ENCODE data around the gene SOX18.

The SOX18 gene

DNA sequence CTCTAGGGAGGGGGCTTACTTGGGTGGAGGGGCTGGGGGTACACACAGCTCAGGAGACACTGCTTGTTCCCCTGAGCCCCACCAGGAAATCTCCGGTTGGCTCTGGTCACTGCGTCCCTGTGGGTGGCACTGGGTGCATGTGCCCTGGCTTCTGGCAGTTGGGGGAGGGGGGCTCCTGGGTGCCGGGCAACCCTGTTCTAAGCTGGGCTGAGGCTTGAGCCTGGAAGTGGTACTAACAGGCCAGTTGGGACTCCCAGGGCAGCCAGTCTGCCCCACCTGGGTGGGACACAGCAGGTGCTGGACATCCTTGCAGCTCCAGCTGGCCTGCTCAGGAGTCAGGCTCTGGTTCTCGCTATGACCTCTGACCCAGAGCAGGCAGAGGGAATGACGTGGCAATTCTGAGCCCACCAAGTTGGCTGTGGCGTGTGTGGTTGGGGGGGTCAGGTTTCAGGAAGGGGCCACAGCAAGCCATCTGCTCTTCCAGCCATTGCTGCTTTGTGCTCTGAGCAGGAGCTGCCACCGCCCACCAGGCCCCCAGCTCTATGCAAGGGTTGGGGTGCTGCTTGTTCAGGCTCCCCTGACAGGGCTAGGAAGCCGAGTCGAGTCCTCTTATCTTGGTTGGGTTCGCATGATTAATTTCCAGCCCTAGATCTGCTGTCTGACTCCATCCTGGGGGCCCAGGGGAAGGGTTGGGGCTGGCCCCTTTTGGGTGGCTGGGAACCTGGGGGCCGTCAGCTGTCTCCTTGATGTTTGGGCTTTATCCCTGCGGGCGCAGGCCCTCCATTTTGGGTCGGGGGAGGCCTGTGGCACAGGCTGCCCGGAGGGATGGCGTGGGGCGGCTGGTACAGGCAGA lies 12.9 kb downstream of the SOX18 start:
- no peak for DNase-seq

DNA sequence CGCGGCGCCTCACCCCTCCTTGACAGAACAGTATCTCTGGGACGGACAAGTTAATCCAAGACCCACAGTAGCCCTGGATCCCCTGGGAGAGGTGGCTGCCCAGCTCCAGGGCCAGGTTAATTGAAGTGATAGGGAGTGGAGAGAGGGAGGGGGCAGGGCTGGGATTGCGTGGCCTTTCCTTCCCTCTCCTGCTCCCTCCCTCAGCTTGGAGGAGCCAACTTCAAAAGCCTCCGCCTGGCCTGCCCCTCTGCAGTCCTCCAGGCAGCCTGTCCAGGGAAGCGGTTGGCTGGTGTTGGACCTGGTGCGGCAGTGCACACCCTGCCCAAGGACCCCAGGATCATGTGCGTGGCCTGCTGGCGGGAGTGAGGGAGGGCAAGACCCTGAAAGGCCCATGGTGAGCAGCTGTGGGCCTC lies 13.5 kb downstream of the SOX18 start, which contains the start of gene C20orf204:
Gene C20orf204 (plus strand): TSS at position 250 of the 413 bp plus-strand sequence. CDS start 142 bp downstream, at position 392.
- no peak for DNase-seq

DNA sequence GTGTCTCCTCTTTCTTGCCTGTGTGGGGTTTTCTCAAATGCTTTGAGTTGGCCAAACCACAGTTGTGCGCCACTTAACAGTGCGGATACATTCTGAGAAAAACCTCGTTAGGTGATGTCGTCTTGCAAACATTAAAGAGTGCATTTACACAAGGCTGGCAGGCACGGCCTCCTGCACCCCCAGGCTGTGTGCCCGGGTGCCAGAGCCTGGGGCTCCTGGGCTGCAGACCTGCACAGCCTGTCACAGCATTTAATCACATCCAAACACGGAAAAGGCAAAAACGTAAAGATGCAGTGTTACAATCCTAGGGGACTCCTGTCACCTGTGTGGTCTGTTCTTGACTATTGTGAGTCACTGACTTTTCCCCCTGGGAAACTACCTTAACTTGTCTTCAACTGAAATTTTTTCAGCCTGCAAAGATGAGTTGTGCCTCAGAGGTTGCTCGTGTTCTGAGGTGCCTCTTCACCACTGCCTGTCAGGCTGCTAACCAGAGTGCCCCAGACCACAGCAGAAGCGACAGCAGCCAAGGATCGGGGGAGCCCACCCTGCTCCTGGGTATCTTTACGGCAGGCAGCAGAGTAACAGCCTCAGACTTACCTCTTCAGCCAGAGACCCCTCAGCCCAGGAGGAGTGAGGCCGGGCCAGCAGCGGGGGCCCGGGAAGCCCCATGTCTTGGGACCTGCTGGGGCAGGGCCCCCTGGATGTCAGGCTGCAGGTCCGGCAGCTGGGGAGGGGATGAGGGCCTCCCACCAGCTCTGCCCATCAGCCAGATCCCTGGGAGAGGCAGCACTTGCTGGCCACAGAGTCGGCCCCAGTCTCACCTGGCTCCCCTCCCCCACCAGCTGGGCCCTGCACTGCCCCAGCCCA lies 14.1 kb downstream of the SOX18 start:
- DNase-seq = no peak

DNA sequence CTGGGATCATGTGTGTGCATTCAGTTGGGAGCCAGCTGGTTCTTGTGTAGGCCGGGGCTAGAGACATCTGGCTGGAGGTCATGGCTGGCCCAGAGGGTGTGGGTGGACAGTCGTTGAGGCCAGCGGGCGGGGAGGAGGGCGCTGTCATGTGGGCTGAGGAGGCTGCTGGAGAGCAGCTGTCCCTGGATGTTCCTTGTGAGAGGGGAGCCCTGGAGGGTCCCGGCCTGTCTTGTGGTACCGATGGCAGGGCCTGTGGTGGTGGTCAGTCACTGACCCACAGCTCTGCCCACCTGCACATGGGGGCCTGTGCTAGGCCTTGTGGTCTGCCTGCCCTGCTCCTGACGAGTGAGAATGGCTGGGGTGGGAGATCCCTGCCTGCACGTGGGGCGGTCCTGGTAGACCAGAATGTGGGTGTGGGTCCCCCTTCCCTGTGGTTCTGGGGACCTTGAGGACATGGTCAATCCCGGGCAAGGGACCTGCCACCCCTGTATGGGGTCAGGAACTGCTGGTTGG lies 15.4 kb downstream of the SOX18 start:
- DNase-seq = no peak

DNA sequence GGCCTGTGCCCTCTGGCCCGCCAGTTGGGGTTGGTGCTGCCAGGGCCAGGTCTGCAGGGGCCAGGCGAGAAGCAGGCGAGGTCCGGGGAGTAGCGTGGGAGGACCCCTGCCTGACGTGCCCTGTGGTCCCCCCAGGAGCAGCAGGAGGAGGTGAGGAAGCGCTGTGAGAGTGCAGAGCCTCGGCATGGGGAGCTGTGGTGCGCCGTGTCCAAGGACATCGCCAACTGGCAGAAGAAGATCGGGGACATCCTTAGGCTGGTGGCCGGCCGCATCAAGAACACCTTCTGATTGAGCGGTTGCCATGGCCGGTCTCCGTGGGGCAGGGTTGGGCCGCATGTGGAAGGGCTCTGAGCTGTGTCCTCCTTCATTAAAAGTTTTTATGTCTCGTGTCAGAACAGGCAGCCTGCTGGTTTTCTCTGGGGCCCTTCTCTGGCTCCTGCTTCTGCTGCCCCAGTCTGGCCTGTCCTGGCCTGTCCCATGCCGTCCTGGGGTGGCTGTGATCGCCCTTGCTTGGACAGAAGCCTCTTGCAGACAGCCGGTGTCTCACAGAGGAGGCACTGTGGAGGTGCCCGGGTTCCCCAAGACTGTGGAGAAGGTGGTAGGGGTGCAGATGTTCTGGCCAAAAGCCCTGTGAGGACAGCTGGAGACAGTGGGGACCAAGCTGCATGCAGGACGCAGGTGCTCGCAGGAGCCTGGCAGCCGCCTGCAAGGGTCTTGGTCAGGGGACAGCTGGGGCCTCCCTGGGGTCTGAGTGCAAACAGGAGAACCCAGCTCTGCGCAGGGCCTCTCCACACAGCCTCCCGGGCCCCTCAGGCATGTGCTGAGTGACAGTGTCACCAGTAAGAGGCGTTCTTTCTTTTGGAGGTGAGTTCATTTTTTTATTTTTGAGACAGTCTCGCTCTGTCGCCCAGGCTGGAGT lies 16.5 kb downstream of the SOX18 start:
- no peak for DNase-seq

DNA sequence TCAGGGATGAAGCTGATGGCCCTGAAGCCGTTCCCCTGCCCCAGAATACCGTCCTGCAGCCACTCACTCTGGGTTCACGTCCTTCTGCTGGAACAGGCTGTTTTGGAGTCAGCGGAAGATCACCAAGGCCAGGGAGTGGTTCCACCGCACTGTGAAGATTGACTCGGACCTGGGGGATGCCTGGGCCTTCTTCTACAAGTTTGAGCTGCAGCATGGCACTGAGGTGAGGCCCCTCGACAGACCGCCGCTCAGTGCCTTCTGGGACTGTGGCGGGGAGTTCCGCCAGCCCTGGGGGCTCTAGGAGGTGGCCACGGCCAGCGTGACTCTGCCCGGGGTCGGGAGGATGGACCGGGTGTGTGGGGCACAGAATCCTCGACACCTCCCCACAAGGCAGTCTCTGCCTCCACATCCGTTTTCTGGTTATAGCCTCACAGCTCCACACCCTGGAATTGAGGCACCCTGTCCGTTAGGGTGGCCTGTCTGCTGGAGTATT lies 17.6 kb downstream of the SOX18 start:
- DNase-seq = no peak

DNA sequence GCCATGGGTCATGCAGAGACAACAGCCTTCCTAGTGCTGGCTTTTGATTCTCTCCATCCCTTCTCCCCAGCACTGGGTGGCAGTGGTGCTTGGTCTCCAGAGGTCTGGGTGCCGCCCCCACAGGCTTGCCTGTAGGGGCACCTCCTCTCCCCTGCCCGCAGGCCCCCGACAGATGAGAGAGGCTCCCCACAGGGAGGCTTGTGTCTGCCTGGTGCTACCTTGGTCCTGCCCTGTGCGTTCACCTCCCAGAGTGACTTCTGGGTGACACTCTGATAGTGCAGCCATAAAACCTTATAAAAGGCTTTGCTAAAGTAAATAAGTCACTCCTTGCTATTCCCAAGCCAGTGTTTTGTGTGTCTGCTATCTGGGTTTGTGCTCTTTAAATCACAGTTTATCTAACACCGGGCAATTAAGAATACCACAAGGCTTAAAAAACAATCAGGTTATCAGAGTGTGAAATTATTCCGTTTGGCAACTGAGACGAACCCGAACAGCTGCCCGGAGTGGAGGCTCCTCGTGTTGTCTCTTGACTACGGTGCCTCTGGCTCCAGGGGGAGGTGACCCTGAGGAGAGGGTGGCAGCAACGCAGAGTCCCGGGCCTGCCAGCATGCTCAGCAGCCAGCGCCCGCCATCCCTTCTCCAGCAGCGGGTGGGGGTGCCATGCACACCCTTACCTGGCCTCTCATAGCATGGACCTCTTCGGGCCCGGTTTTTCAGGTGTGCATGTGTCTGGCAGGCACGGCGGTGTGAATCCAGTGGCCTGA lies 18.9 kb downstream of the SOX18 start:
- DNase-seq = no peak

DNA sequence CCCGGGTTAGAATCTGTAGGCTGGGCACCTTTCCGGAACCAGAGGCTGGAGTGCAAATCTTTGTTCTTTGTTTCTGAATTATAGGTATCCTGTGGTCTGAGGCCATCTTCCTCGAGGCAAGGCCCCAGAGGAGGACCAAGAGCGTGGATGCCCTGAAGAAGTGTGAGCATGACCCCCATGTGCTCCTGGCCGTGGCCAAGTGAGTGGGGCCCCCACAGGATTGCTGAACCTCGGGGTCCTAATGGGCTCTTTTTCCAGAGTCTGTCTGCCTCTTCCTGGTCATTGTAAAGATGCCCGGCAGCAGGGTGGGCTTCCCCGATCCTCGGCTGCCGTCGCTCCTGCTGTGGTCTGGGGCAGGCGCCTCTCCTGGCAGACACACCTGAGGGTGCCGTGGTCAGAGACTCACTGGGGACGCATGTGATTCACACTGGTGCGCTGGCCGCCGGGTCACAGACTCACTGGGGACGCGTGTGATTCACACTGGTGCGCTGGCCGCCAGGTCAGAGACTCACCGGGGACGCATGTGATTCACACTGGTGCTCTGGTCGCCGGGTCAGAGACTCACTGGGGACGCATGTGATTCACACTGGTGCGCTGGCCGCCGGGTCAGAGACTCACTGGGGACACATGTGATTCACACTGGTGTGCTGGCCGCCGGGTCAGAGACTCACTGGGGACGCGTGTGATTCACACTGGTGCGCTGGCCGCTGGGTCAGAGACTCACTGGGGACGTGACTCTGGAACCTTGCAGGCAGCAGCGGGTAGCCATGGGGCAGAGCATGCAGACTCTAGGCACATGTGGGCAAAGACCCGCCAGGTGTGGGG lies 19.9 kb downstream of the SOX18 start:
- DNase-seq = no peak

DNA sequence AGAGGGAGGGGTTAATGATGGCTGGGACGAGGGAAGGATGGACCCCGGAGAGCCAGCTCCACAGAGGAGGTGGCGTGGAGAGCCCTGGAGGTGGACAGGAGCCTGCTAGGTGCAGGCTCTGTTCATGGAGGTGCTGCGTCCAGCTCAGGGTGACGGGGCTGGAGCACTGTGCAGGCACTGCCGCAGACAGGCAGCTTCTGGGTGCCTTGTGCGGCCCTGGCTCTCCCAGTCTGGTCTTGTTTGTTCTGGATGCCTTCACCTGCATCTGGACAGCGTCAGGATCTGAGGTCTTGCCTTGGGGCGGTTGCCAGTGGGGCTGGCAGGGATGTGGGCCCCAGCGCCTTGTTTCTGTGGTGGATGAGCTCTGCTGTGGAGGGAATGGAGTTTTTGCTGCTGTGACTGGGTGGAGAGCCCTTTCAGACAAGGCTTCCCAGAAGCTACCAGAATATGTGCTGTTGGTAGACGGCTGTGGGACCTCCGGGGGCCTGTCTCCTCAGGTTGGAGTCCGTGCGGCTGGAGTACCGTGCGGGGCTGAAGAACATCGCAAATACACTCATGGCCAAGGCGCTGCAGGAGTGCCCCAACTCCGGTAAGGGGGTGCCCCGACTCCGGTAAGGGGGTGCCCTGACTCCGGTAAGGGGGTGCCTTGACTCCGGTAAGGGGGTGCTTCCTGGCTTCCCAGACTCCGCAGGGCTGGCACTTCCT lies 21.3 kb downstream of the SOX18 start:
- DNase-seq = no peak

DNA sequence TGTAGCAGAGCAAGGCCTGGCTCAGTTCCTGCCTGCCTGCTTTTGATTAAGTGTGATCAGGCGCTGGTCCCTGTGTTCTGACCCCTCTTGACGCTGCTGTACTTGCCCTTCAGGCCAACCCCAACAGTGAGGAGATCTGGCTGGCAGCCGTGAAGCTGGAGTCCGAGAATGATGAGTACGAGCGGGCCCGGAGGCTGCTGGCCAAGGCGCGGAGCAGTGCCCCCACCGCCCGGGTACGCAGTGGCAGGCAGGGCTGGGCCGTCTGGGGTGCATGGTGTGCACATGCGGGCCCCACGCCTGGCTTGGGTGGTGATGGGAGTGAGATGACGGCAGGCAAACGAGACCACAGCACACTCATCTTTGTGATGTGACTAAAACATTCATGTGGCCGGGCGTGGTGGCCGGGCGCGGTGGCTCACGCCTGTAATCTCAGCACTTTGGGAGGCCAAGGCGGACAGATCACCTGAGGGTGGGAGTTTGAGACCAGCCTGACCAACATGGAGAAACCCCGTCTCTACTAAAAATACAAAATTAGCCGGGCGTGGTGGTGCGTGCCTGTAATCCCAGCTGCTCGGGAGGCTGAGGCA lies 23.5 kb downstream of the SOX18 start:
- DNase-seq = no peak

DNA sequence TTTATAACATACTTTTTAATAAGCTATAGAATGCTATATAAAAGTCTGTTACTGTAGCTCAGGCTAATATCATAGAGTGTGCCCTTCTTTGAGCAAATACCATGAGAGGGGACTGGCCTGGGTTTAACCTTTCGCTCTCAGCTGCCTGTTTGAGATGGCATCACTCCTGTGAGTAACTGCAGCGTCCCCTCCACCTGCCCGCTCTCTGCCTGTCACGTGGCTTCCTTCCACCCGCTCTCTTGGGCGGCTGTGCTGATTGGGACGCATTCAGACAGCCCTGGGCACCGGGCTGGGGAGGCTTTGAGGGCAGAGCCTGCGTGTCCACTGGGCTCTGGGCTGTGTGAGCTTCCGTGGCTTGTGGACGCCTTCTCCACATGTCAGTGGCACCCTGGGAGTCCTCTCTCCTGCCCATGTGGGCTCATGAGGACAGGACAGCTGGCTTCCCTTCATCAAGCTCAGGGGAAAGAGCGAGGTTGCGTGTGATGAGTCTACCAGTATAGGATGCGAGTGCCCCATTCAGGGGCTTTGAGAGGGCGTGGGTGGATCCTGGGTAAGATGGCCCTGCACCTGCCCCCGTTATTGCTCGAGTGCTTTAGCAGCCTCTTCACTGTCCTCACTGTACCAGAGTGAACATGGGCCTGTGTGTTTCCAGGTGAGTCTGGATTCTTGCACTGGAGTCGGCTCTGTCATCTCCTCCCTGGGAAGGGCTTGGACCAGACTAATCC lies 24.2 kb downstream of the SOX18 start:
- no peak for DNase-seq

DNA sequence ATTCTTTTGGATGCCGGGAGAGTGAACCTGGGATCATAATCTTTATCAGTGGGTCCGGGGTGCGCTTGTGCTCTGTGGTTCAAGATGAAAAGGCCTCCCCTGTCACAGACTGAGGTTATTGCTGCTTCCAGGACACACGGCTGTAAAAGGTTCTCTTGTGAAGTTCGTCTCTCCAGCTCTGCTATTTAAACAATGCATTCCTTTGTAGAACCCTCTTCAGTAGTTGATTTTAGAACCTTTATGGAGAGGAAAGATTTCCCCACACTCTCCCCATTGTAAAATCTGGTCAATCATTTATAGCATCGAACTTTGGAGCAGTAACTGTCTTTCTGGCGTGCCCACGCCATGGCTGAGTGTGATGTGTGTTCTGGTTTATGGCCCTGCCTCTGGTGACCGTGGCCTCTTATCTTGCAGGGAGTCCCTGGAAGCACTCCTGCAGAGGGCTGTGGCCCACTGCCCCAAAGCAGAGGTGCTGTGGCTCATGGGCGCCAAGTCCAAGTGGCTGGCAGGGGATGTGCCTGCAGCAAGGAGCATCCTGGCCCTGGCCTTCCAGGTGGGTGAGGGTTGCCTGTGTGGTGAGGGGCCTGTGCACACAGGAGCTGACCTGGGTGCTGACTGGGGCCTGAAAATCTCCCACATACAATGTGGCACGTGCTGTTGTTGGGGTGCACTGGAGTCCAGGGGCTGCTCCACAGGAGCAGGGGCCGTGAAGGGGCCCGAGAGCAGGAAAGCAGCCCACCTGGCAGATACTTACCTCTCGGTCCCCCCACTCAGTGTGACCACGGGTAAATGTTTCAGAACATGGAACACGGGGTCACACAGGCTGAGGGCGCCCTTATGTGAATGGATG lies 25.1 kb downstream of the SOX18 start:
- DNase-seq = no peak

DNA sequence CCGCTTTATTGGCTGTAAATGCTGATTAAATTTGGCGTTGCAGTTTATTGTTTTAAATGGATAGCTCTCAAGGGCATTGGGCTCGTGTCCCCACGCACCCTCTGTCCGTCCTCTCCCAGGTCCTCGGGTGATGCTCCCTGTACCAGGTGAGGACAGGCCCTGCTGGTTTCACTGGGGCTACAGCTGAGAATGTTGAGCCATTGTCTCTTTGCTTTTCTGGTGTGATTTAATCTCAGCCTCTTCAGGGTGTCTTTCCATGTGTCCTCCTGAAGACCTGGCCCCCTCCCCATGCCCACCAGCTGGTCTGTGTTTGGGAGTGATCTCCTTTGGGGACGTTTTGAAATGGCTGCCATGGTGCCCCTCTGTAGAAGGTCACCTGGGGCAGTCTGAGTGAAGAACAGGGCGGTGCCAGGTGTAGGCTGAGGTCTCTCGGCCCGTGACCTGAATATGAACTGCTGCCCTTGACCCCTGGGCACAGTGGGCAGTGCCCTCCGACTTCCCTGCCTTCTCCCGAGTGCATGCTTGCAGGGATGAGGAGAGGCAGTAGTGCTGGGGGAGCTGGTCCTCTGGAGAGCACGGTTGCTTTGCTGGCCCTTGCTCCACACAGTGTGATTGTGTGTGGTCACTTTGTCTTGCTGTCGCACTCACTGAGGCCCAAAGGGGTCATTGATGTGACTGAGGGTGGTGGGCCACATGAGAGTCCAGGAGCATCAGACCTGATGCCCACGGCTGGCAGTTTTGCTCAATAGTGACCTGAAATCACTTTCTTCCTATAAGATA lies 25.9 kb downstream of the SOX18 start:
- DNase-seq = no peak

DNA sequence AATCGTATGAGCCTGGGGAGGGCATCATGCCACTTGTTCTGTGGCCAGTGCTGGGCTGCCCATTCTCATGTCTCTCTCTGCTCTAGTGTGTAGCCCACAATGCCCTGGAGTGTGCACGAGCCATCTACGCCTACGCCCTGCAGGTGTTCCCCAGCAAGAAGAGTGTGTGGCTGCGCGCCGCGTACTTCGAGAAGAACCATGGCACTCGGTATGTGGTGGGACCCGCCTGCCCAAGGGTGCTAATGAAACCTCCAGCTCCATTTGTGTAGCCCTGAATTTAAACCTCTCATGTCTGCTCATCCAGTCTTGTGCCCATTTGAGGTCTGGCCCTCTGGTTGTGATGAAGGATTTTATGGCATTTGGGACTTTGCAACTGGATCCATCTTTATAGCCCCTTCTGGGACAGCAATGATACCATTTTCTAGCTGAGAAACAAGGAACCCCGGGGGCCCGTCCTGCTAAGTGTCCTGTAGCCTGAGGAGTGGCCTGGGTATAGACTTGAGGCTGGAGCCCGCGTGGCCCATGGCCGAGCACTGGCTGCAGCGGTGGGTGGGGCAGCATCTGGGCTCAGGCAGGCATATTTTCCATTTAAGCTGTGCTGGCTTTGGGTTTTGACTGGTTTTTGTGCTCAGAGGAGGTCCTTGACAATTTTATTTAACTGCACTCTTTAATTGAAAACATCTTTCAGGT lies 26.6 kb downstream of the SOX18 start:
- no peak for DNase-seq

DNA sequence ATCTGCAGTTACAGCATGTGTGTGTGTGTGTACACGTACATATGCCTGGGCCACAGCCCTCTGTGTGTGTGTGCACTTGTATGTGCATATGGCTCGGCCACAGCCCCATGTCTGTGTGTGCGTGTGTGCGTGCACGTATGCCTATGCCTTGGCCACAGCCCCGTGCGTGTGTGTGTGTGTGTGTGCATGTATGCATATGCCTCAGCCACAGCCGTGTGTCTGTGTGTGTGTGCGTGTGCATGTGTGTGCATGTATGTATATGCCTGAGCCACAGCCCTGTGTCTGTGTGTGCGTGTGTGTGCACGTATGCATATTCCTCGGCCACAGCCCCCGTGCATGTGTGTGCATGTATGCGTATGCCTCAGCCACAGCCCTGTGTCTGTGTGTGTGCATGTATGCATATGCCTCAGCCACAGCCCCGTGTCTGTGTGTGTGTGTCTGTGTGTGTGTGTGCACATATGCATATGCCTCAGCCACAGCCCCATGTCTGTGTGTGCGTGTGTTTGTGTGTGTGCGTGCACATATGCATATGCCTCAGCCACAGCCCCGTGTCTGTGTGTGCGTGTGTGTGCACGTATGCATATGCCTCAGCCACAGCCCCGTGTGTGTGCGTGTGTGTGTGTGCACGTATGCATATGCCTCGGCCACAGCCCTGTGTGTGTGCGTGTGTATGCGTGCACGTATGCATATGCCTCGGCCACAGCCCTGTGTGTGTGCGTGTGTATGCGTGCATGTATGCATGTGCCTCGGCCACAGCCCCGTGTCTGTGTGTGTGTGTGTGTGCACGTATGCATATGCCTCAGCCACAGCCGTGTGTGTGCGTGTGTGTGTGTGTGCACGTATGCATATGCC lies 28.1 kb downstream of the SOX18 start:
- no peak for DNase-seq

All from hippocampal formation (tissue), 2 donors.